Measurements from ENCODE around the gene MFSD8.
"Not testable (repeated sequence)": the region's sequence is repeated elsewhere in the genome, so short reads cannot be mapped to it uniquely, and the experiment has no call there.

- not testable (repeated sequence) for TF ChIP-seq CTCF, POLR2A, POLR2AphosphoS5, EP300 (IDR thresholded peaks at IDR 0.05)
Measured at GRCh38 chr4:127931836-127932235, 33.1 kb downstream of the MFSD8 start.

Data from sigmoid colon (tissue), 4 donors.